Stomach (tissue), 9 donors: ENCODE measurements around the gene KIAA1191. TPM values are rescaled to one million over a fixed set of nuclear protein-coding genes. Genes with fewer than 3 reads are reported as not detected.
A peak's percentile ranks its signal among the peaks of the same experiment; 100 is the strongest.

Experiments
- DNase-seq, 2 donors: peaks; one replicate each; pipeline versions ENCODE4 v3.0.0 to v3.0.0-alpha.2; 2013 to 2019
- H3K27ac ChIP-seq, 5 donors: fragments of 200-600 bp in 4 of 5; sonication (generic) in 4 of 5; one replicate each; pipeline ENCODE4 v1.5.1; 2013 to 2019; ENCODE audit warnings: mild to moderate bottlenecking in 1 of 5, moderate library complexity in 1 of 5
- H3K27me3 ChIP-seq, 3 donors: fragments of 200-600 bp; sonication (generic); one replicate each; pipeline ENCODE4 v1.5.1; 2017 to 2019; ENCODE audit warnings: mixed run types in 1 of 3
- H3K36me3 ChIP-seq, 4 donors: fragments of 200-600 bp; sonication (generic); 1 replicate in 3 of 4; 2 replicates in 1 of 4; pipeline ENCODE4 v1.5.1; 2016 to 2019
- H3K4me1 ChIP-seq, 4 donors: fragments of 200-600 bp; sonication (generic); one replicate each; pipeline ENCODE4 v1.5.1; 2016 to 2019
- H3K4me3 ChIP-seq, 4 donors: fragments of 200-600 bp; sonication (generic) in 3 of 4; one replicate each; pipeline ENCODE4 v1.5.1; 2016 to 2019; ENCODE audit warnings: mild to moderate bottlenecking in 1 of 4
- H3K9me3 ChIP-seq, 4 donors: fragments of 200-600 bp; sonication (generic); one replicate each; pipeline ENCODE4 v1.5.1; 2016 to 2019
- EP300 ChIP-seq: sonication (generic); formaldehyde crosslinking; IDR thresholded peaks from one replicate; pipeline ENCODE4 v1.6.1; 2017; ENCODE audit warnings: antibody characterized with exemption
- POLR2A ChIP-seq, 4 donors: fragments of 450-650 bp; IDR thresholded peaks; one replicate each; pipeline ENCODE4 v1.6.1; 2016; ENCODE audit warnings: antibody characterized with exemption in 4 of 4, control low read depth in 2 of 4, mild to moderate bottlenecking in 1 of 4, moderate library complexity in 1 of 4
- POLR2AphosphoS5 ChIP-seq, 3 donors: sonication (generic); formaldehyde crosslinking; IDR thresholded peaks; one replicate each; pipeline ENCODE4 v1.6.1; 2016; ENCODE audit warnings: antibody characterized with exemption in 3 of 3
- WGBS, 5 donors: extraction: QIAGEN DNeasy Blood & Tissue Kit in 3 of 5; methylation state at CpG; one replicate each; pipeline versions ENCODE4 v1.1.5 to v1.1.7; 2013 to 2018; 5-methylcytosine and 5-hydroxymethylcytosine counted together
- intact Hi-C: fragments of 100-400 bp; cut with DNase I; formaldehyde crosslinking; loops from one replicate; pipeline ENCODE4 v1.15.1; 2023; ENCODE audit warnings: low total_unique reads
- polyA plus RNA-seq, 3 donors: library from polyadenylated mRNA; stranded (reverse); fragments of 200-250 nt; gene quantifications; one replicate each; pipeline ENCODE4 v1.2.3, GENCODE V29; 2013
- total RNA-seq, 5 donors: library from RNA; depleted of rRNA; stranded (reverse); fragments of >200 nt; gene quantifications; one replicate each; pipeline versions ENCODE4 v1.1.0 to v1.2.3, GENCODE V29; 2014 to 2016
- TF ChIP-seq, protein P1 (sequence below), 7 experiments: fragments of 450-650 bp in 4 of 7; fragments of 200-600 bp in 3 of 7; sonication (generic) in 3 of 7; IDR thresholded peaks; one replicate each; pipeline ENCODE4 v1.5.1; 2016 to 2019; ENCODE audit warnings: antibody characterized with exemption in 7 of 7, control low read depth in 2 of 7, mild to moderate bottlenecking in 1 of 7
- donor health status: healthy with polysubstance abuse.
- donor health status: Bipolar disorder and iron deficiency.
- donor health status: healthy.

The KIAA1191 gene
- total and polyA plus RNA-seq, 8 donors: 6.1 to 398 (median 86.1) TPM

- Histone ChIP-seq H3K27ac (peak overlapping the region in 2 of 5 donors; percentile 22 to 78), H3K4me1 (peaks cover 0 to 6% (median 2%) of the 10 kb centered on the region in 4 donors), H3K36me3 (peaks cover 22 to 53% (median 49%) of the 10 kb centered on the region in 4 donors), H3K27me3 (no peaks in the 10 kb centered on the region), H3K9me3 (no peaks in the 10 kb centered on the region), H3K4me3 (no peak overlapping the region)
- WGBS, 5 donors: 39 to 85% (median 49%) methylated on average over 3 of the region's 3 CpGs
- TF ChIP-seq POLR2AphosphoS5 (IDR thresholded peaks at IDR 0.05): no peak
- TF ChIP-seq EP300: no peak
- TF ChIP-seq, protein P1, sequence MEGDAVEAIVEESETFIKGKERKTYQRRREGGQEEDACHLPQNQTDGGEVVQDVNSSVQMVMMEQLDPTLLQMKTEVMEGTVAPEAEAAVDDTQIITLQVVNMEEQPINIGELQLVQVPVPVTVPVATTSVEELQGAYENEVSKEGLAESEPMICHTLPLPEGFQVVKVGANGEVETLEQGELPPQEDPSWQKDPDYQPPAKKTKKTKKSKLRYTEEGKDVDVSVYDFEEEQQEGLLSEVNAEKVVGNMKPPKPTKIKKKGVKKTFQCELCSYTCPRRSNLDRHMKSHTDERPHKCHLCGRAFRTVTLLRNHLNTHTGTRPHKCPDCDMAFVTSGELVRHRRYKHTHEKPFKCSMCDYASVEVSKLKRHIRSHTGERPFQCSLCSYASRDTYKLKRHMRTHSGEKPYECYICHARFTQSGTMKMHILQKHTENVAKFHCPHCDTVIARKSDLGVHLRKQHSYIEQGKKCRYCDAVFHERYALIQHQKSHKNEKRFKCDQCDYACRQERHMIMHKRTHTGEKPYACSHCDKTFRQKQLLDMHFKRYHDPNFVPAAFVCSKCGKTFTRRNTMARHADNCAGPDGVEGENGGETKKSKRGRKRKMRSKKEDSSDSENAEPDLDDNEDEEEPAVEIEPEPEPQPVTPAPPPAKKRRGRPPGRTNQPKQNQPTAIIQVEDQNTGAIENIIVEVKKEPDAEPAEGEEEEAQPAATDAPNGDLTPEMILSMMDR (IDR thresholded peaks at IDR 0.05): no peak
- no peak for TF ChIP-seq POLR2A (IDR thresholded peaks at IDR 0.05)
- DNase-seq: no peak
- intact Hi-C loops: no loop called here
Observed at GRCh38 chr5:176381423-176381822, 19.9 kb upstream of the KIAA1191 start.

GRCh38 chr5:176379881-176380280, 18.3 kb upstream of the KIAA1191 start:
- Histone ChIP-seq H3K27me3 (no peaks in the 10 kb centered on the region), H3K9me3 (no peaks in the 10 kb centered on the region), H3K4me3 (no peak overlapping the region), H3K4me1 (peaks cover 0 to 5% (median 0%) of the 10 kb centered on the region in 4 donors), H3K27ac (no peak overlapping the region), H3K36me3 (peaks cover 19 to 51% (median 37%) of the 10 kb centered on the region in 4 donors)
- DNase-seq: no peak
- intact Hi-C loops: no loop called here
- TF ChIP-seq POLR2AphosphoS5 (IDR thresholded peaks at IDR 0.05) (no peak), POLR2A (IDR thresholded peaks at IDR 0.05) (no peak), EP300 (no peak)
- TF ChIP-seq, protein P1 (IDR thresholded peaks at IDR 0.05): no peak
- 81 to 91% (median 85%) methylated on average over 3 of the region's 3 CpGs for WGBS, 5 donors

GRCh38 chr5:176373100-176373818, 11.7 kb upstream of the KIAA1191 start:
- Histone ChIP-seq H3K27ac (peak overlapping the region in 1 of 5 donors; percentile 43), H3K9me3 (no peaks in the 10 kb centered on the region), H3K27me3 (no peaks in the 10 kb centered on the region), H3K4me3 (no peak overlapping the region), H3K36me3 (peaks cover 0 to 40% (median 31%) of the 10 kb centered on the region in 4 donors), H3K4me1 (peaks cover 0 to 16% (median 5%) of the 10 kb centered on the region in 4 donors)
- peak in 1 of 2 donors; percentile 33 for DNase-seq
- no peak for TF ChIP-seq EP300
- no peak for TF ChIP-seq POLR2A (IDR thresholded peaks at IDR 0.05)
- WGBS, 5 donors: 79 to 84% (median 80%) methylated on average over 7 of the region's 7 CpGs
- intact Hi-C loops: no loop called here

- no peak for TF ChIP-seq POLR2AphosphoS5 (IDR thresholded peaks at IDR 0.05)
- no peak for TF ChIP-seq POLR2A (IDR thresholded peaks at IDR 0.05)
- TF ChIP-seq EP300: no peak
- TF ChIP-seq, protein P1 (IDR thresholded peaks at IDR 0.05): no peak
Observed at GRCh38 chr5:176371621-176372539, 10.3 kb upstream of the KIAA1191 start.

More at GRCh38 chr5:176371621-176372539, 10.3 kb upstream of the KIAA1191 start:
- intact Hi-C loops: no loop called here
- Histone ChIP-seq H3K4me1 (peaks cover 0 to 16% (median 5%) of the 10 kb centered on the region in 4 donors), H3K9me3 (no peaks in the 10 kb centered on the region), H3K27me3 (no peaks in the 10 kb centered on the region), H3K27ac (peak overlapping the region in 3 of 5 donors; percentile 5 to 43 (median 19)), H3K36me3 (peaks cover 0 to 51% (median 36%) of the 10 kb centered on the region in 4 donors), H3K4me3 (no peak overlapping the region)
- 83 to 92% (median 89%) methylated on average over 11 to 13 of the region's 13 CpGs for WGBS, 5 donors
- no peak for DNase-seq
